HG03175 (cell line): ENCODE data around the gene STAP1.
"Not testable (repeated sequence)": the region's sequence is repeated elsewhere in the genome, so short reads cannot be mapped to it uniquely, and the experiment has no call there.

Source experiments
- ATAC-seq: cut with Tn5 transposase; IDR thresholded peaks from one replicate; pipeline ENCODE4 v1.9.1; 2021; ENCODE audit warnings: mild to moderate bottlenecking, moderate library complexity; ENCODE audit not compliant: unreplicated experiment

The STAP1 gene

GRCh38 chr4:67614186-67614585 is 55.7 kb downstream of the STAP1 start:
- no peak for ATAC-seq

DNA sequence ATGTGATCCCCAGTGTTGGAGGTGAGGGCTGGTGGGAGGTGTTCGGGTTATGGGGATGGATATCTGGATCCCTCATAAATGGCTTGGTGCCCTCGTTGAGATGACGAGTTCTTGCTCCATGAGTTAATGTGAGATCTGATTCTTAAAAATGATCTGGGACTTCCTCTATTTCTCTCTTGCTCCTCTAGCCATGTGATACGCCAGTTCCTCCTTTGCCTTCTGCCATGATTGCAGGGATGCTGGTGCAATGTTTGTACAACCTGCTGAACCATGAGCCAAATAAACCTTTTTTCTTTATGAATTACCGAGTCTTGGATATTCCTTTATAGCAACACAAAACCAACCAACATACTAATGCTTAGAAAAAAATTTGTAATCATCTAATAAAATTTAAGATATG is 56.6 kb downstream of the STAP1 start:
- ATAC-seq, result no peak

DNA sequence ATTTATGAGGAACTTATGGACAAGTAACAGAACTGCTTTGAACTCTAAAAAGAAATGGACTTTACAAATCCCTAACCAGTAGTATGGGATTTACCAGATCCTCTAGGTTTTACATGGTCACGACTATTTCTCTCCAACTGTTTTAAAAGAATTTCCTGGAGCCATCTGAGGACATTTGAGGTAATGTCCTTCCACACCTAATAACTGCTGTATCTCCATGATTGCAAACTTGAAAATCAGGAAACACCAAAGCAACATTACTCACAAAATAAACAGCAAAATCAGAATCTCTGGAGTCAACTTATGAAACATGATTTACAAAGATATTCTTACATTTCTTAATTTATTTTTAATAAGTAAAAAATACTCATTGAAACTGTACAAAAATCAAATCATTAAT is 58.0 kb downstream of the STAP1 start:
- no peak for ATAC-seq

DNA sequence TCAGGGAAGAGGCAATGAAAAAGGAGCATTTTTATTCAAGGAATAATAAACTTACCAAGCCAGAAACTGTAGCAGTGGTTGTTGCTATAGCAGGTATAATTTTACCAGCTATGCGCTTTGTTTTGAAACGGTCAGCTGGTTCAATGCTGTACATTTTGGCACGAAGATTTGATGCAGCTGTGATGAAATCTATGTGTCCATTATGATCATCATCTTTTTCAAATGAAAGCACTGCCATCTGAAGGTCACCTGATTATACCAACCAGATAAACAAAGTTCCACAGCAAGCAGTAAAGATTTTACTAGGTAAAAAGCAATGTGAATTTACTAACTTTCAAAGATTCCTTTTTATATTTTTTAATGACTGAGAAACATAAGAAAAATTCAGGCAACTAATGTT is 66.4 kb downstream of the STAP1 start:
- no peak for ATAC-seq

GRCh38 chr4:67632492-67632891 is 74.0 kb downstream of the STAP1 start:
- no peak for ATAC-seq

DNA sequence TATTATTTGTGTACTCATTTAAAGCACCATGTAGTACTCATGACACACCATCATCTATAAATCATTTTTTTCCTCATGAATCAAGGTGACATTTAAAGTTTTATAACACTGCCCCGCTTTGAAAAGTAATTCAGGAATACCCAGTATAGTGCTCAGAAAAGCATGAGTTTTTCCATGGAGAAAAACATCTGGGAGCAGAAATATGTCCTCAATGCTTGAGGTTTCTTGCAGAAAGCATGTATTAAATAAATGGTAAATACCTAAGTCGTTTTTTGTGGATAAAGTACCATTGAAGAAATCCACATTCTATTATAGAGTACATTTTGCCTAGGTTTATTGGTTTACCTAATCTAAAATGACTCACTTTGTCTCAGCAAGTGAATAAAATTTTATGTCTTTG is 76.2 kb downstream of the STAP1 start:
- no peak for ATAC-seq

- ATAC-seq, result no peak
Measured at GRCh38 chr4:67635331-67635730, 76.8 kb downstream of the STAP1 start.

- ATAC-seq, result not testable (repeated sequence)
Measured at GRCh38 chr4:67636978-67637377, 78.5 kb downstream of the STAP1 start.

DNA sequence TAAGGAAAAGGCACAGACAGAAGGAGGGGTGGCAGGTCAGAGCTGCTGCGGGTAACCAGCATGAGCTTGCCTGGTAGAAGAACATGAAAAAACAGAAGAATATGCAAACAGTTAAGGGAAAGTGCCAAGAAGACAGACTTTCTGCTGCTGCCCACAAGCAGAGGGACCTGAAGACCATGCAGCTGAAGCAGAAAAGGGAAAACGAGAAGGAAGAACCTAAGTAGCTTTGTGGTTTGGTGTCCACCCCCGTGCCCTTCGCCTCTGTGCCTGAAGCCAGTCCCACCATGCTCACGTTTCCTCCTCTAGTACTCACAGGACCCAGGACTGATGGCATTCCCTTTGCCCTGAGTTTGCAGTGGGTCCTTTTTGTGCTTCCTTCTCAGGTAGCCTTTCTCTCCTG is 79.6 kb downstream of the STAP1 start:
- ATAC-seq, result no peak

DNA sequence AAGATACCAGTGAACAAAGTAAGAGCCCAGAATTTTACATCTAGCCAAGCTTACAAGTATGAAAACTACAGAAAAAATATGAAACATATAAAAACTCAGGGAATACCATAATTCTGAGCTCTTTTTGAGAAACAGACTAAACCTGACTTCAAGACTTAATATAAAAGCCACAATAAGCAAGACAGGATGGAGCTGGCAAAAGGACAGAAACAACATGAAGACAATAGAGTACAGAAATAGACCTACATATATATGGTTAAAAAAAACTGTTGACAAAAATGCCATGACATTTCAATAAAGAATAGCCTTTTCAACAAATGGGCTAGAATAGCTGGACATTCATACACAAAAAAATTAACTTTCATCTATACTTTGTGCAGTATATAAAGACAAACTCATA is 93.0 kb downstream of the STAP1 start:
- ATAC-seq, result no peak
